Putamen (tissue), 1 donor: ENCODE results near the gene SLC22A15.
"Not testable (repeated sequence)": the region's sequence is repeated elsewhere in the genome, so short reads cannot be mapped to it uniquely, and the experiment has no call there.

Experiments used
- DNase-seq: peaks from one replicate; pipeline ENCODE4 v3.0.0-alpha.2; 2016; ENCODE audit warnings: low spot score

SLC22A15 gene

GRCh38 chr1:115980998-115981993 lies 5.0 kb downstream of the SLC22A15 start:
- peak; percentile 66 for DNase-seq

- DNase-seq = no peak
Measured at GRCh38 chr1:115982400-115982799, 6.1 kb downstream of the SLC22A15 start.

- no peak for DNase-seq
Measured at GRCh38 chr1:115983584-115983983, 7.3 kb downstream of the SLC22A15 start.

GRCh38 chr1:115987623-115988022 lies 11.3 kb downstream of the SLC22A15 start:
- DNase-seq = no peak

- no peak for DNase-seq
Measured at GRCh38 chr1:115988953-115989352, 12.6 kb downstream of the SLC22A15 start.

GRCh38 chr1:115989699-115990098 lies 13.4 kb downstream of the SLC22A15 start:
- DNase-seq = no peak

GRCh38 chr1:115991909-115992308 lies 15.6 kb downstream of the SLC22A15 start:
- DNase-seq = no peak

- DNase-seq = not testable (repeated sequence)
Measured at GRCh38 chr1:115997921-115998320, 21.6 kb downstream of the SLC22A15 start.

GRCh38 chr1:116001739-116002487 lies 25.6 kb downstream of the SLC22A15 start:
- DNase-seq = no peak

- peak; percentile 84 for DNase-seq
Measured at GRCh38 chr1:116002781-116003420, 26.6 kb downstream of the SLC22A15 start.

- DNase-seq = no peak
Measured at GRCh38 chr1:116003823-116004222, 27.5 kb downstream of the SLC22A15 start.

- DNase-seq = no peak
Measured at GRCh38 chr1:116006486-116006964, 30.2 kb downstream of the SLC22A15 start.

GRCh38 chr1:116008656-116009390 lies 32.5 kb downstream of the SLC22A15 start:
- peak; percentile 69 for DNase-seq

- peak; percentile 42 for DNase-seq
Measured at GRCh38 chr1:116012716-116013115, 36.4 kb downstream of the SLC22A15 start.

- DNase-seq = no peak
Measured at GRCh38 chr1:116015679-116016078, 39.4 kb downstream of the SLC22A15 start.

- no peak for DNase-seq
Measured at GRCh38 chr1:116018007-116018406, 41.7 kb downstream of the SLC22A15 start.

- DNase-seq = no peak
Measured at GRCh38 chr1:116019653-116020253, 43.4 kb downstream of the SLC22A15 start.

GRCh38 chr1:116020668-116021272 lies 44.5 kb downstream of the SLC22A15 start:
- peak; percentile 75 for DNase-seq

- DNase-seq = no peak
Measured at GRCh38 chr1:116024626-116025025, 48.3 kb downstream of the SLC22A15 start.

GRCh38 chr1:116026631-116027030 lies 50.3 kb downstream of the SLC22A15 start:
- no peak for DNase-seq
